Posterior vena cava (tissue), 2 donors: ENCODE measurements around the gene KLHL17. TPM values are rescaled to one million over a fixed set of nuclear protein-coding genes. Genes with fewer than 3 reads are reported as not detected.
"Not testable (repeated sequence)": the region's sequence is repeated elsewhere in the genome, so short reads cannot be mapped to it uniquely, and the experiment has no call there.

Experiments
- DNase-seq: peaks from one replicate; pipeline ENCODE4 v3.0.0-alpha.2; 2020; ENCODE audit warnings: low spot score
- intact Hi-C, 2 donors: fragments of 100-400 bp; cut with DNase I; formaldehyde crosslinking; loops; one replicate each; pipeline versions ENCODE4 v1.14.1 to v1.14.2; 2022 to 2023
- total RNA-seq, 2 donors: library from RNA; stranded (reverse); fragmentation: NEBNext Ultra II Directional; extraction: Animal tissue kit (Norgen Biotek cat#: 25700); gene quantifications; one replicate each; pipeline ENCODE4 v1.2.1, GENCODE V29; 2021
- donor health status: DM: yes; HTN: yes; CAD: no.
- donor health status: DM: yes; HTN: yes; CAD: no.

The KLHL17 gene
- total RNA-seq, 2 donors from 2014 or later, result 8.5 to 8.9 TPM

GRCh38 chr1:973459-974292 lies 13.3 kb downstream of the KLHL17 start:
- DNase-seq, result no peak
- intact Hi-C loops, result no loop called here

DNA sequence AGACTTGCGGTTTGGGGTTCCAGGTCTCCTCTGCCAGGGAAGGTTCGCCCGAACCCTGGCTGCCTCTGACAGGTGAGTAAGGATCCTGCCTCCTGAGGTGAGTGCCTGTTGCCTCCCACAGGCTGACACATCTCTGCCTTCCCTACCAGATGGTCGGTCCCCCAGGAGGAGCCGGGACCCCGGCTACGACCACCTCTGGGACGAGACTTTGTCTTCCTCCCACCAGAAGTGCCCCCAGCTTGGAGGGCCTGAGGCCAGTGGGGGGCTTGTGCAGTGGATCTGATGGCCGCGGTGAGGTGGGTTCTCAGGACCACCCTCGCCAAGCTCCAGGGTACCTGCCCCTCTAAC lies 13.9 kb downstream of the KLHL17 start:
- no peak for DNase-seq
- intact Hi-C loops, result no loop called here

- intact Hi-C loops, result no loop called here
- no peak for DNase-seq
Observed at GRCh38 chr1:974687-975328, 14.4 kb downstream of the KLHL17 start.

- no peak for DNase-seq
- intact Hi-C loops, result no loop called here
Observed at GRCh38 chr1:975365-975764, 15.0 kb downstream of the KLHL17 start.

- no peak for DNase-seq
- intact Hi-C loops, result no loop called here
Observed at GRCh38 chr1:975896-976683, 15.7 kb downstream of the KLHL17 start.

GRCh38 chr1:976791-977190 lies 16.4 kb downstream of the KLHL17 start:
- intact Hi-C loops, DNase-seq: not testable (repeated sequence)

- intact Hi-C loops, result no loop called here
- no peak for DNase-seq
Observed at GRCh38 chr1:978069-978834, 17.9 kb downstream of the KLHL17 start.

DNA sequence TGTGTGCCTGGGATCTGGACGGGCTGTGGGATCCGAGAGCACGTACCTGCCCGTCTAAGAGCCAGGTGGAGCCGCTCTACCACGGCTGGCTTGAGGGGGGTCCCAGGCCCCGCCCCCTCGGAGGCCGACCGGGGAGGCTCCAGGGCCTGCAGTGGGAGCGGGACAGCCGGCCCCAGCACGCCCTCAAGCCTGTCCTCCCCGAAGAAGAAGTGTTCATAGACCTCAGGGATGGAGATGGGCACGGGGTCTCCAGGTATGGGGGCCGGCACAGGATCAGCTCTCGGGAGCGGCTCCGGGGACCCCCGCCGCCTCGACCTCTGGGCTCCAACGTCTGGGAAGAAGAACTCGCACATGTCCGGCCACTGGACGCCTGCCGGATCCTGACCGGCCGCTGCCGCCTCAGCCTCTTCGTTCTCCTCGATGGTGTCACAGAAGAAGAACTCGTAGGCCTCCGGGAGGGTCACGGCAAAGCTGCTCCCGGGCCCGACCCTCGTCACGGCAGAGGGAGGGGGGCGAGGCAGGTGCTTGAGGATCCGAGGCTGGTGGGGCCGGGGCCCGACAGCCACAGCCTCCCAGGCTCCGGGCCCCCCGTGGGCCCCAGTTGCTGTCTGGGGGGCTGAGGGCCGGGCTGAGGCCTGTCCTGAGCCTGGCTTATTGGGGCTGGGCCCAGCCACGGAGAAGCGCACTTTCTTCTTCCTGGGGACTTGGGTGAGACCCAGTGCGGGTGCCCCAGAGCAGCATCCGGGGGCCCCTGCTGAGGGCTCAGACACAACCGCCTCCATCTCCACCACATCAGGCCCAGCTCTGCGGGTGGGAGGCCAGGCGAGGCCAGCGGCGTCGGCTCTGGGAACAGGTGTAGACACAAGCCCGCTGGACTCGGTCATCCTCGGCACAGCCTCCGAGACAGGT lies 18.7 kb downstream of the KLHL17 start:
- intact Hi-C loops, result no loop called here
- no peak for DNase-seq

DNA sequence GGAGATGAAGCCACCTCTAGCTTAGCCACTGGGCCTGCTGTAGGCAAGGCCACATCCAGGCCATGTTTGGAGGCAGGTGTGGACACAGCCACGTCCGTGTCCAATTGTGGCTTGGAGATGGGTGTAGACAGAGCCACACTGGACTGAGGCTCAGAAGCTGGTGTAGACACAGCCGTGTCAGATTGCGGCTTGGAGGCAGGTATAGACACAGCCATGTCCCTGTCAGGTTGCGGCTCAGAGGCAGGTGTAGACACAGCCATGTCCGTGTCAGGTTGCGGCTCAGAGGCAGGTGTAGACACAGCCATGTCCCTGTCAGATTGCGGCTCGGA lies 19.3 kb downstream of the KLHL17 start:
- DNase-seq, result no peak
- intact Hi-C loops, result loop anchor here in 1 of 2 donors (5.0 kb wide), 1 partner anchor 83 kb away; no protein-coding TSS in a partner anchor

DNA sequence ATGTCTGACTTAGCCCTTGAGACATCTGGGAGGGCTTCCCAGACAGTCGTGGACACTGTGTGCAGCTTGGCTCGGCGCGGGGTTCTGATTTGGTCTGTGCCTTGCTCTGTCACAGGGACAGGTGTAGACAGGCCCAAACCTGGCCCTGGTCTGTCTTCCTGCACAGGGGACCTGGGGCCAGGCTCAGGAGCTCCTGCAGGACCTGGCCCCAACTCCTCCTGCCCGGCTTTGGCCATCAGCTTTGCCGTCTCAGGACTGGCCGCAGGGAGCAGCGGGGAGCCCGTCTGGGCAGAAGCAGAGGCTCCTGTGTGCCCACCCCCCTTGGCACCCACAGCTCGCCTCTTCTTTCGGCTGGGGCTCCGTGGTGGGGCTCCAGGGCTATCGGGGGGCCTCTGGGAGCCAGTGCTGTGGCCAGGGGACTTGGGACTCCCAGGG lies 19.8 kb downstream of the KLHL17 start:
- no peak for DNase-seq
- intact Hi-C loops, result loop anchor here in 1 of 2 donors (5.0 kb wide), 1 partner anchor 82 kb away; no protein-coding TSS in a partner anchor

GRCh38 chr1:980602-981395 lies 20.4 kb downstream of the KLHL17 start:
- intact Hi-C loops, result loop anchor here in 1 of 2 donors (5.0 kb wide), 1 partner anchor 82 kb away; no protein-coding TSS in a partner anchor
- no peak for DNase-seq

DNA sequence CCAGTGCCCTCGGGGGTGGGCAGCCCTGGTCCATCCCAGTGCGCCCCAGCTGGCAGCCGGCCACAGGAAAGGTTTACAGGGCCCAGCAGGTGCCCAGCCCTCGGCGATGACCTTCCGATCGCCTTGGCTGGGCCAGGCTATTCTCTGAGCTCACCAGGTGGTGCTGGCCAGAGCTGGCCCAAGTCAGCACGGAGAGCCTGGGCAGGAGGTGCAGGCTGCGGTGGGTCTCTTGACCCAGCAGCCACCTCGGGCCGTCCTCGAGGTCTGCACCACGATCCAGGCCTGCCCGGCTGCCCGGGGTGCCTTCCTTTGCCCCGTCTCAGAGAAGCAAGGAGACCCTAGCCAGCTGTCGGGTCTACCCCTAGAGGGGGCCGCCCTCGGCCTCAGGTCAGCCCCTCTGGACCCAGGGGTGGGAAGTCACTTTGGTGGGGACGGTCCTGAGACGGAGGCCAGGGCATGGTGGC lies 21.1 kb downstream of the KLHL17 start:
- intact Hi-C loops, result loop anchor here in 1 of 2 donors (5.0 kb wide), 1 partner anchor 81 kb away; no protein-coding TSS in a partner anchor
- DNase-seq, result no peak

GRCh38 chr1:981955-982558 lies 21.7 kb downstream of the KLHL17 start, which contains the start of gene PERM1:
PERM1 (minus strand) TSS chr1:982093; CDS start chr1:981029, 1,064 bp downstream.
- intact Hi-C loops, result loop anchor here in 1 of 2 donors (5.0 kb wide), 1 partner anchor 80 kb away; no protein-coding TSS in a partner anchor
- no peak for DNase-seq

- DNase-seq, result no peak
- intact Hi-C loops, result loop anchor here in 1 of 2 donors (5.0 kb wide), 1 partner anchor 79 kb away; no protein-coding TSS in a partner anchor
Observed at GRCh38 chr1:982765-983436, 22.5 kb downstream of the KLHL17 start.

GRCh38 chr1:983798-984475 lies 23.6 kb downstream of the KLHL17 start:
- DNase-seq, result no peak
- intact Hi-C loops, result loop anchor here in 1 of 2 donors (5.0 kb wide), 1 partner anchor 78 kb away; no protein-coding TSS in a partner anchor
